HG02885 (cell line): ENCODE results near the gene TEDC1.

Experiments used
- ATAC-seq: cut with Tn5 transposase; IDR thresholded peaks from one replicate; pipeline ENCODE4 v1.9.1; 2021; ENCODE audit warnings: mild to moderate bottlenecking; ENCODE audit not compliant: unreplicated experiment, poor library complexity

The TEDC1 gene

DNA sequence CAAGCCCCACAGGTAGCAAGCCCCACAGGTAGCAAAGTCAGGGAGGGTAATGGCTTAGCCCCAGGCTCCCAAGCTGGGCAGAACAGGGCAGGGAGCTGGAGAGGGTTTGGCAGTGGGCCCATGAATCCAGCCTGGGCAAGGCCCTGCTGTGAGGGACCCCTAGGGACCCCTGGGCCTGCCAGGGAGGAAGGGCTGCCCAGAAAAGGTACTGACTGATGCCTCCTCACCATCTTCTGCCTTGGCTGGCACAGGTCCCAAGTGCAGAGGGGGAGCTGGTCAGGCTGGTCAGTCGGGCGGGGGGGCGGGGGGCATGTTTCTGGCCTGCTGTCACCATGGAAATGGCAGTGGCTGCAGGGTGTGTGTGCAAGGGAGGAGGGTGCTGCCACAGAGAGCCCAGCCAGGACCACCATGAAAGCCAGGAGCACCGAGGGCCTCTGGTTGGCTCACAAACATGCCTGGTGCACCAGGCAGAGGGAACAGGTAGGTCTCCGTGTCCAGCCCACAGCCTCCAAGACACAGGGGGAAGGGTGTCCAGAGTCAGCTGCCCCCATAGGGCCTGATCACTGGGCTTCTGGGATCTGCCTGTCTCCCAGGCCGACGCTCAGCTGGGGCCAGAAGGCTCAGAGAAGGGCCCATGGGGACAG lies 17.9 kb upstream of the TEDC1 start:
- ATAC-seq: no peak

DNA sequence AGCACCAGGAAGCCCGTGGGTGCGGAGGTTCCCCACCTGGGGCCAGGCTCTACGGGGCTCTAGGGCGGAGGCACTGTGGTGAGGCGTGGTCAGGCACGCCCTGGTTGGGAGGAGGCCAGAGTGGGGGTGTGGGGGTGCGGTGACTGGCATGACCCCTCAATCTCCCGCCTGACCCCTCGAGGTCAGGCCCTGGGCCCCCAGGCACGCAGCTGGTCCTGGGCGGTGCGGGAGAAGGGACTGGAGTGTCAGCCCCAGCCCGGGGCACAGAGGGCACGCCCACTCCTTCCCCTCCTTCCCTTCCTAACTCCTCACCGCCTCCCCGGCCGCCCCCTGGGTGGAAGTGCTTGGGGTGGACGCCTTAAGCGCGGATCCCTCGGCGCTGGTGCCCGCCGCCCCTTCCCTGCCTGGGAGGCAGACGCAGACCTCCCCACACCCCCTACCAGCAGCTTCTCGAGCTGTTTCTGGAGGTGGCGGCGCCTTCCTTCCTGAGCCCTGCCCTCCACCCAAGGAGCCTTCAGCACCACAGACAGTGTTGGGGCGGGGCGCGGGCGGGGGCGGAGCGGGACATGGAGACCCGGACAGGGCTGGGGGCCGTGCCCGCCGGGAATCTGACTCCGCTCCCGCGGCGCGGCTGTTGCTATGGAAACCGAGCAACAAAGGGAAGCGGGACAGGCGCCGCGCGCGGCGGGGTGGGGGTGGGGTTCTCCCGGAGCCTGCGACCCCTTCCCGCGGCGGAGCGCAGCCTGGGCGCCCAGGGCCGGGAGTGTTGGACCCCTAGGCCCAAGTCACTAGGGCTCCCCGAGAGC lies 17.2 kb upstream of the TEDC1 start:
- peak; percentile 23 for ATAC-seq

DNA sequence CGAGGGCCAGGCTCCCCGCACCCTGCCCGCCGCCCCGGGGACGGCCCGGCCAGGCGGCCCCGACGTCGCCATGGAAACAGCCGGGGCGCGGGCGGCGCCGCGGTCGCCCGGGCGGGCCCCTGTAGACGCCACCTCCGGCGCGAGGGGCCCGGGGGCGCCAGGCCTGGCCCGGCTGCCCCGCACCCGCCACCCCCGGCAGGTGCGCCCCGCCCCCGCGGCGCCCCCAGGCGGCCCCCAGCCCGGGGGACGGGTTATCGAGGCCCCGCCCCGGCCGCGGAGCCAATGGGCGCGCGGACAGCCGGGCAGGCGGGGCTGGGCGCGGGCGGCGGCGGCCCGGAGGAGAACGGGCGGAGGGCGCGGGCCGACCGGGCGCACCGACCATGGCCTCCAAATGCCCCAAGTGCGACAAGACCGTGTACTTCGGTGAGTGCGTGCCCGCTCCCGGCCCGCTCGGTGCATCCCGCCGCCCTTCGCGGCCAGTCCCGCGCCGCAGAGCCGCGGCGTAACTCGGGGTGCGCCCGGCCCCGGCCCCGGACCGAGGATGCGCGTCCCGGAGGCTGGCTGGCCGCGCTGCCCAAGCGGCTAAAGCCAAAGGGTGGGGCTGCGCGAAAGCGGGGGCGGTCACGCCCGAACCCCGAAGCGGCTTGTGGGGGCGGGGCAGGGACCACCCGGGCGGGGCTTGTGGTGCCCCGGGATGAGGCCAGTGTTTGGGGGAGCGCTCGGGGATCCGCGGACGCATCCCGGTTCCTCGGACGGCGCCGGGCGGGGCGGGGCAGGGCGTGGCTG lies 16.4 kb upstream of the TEDC1 start, which contains the start of gene CRIP2:
CRIP2 (plus strand) TSS at position 339 of the 786 bp plus-strand sequence; CDS start at position 381, 42 bp downstream.
- ATAC-seq: peak; percentile 52

DNA sequence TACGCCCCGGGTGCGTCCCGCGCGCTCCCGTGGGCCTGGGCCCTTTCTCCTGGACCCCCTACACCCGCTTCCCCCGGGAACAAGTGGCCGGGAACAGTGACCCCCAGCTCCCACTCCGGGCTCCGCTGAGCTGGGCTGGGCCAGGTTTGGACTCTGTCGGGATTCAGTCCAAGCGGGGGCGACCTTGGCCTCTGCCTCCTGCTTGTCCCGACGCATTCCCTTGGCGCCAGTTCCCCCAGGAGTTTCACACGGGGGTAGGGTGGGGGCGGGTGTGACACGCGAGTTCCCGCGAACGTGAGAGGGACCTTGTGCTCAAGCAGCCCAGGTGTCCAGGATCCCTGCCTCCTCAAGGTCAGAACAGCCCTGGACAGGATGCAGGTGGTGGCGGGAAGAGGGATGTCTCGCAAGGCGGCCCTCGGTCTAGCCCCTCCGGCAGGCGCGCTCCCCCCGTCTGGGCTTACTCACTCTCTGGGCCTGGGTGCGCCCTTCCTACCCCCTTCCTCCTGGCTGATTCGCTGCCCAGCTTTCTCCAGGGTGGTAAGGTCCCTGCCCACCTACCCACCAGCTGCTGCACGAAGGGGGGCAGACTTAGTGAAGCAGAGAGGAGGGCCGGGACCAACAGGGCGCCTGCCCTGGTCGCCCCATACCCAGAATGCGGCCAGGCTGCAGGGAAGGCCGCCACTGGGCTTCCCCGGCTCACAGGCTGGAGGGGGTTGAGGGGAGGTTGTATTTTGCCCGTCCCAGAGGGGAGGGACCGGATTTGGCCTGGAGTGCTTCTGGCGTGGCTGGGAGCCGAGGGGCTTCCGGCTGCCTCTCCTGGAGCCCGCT lies 15.6 kb upstream of the TEDC1 start:
- ATAC-seq: no peak

DNA sequence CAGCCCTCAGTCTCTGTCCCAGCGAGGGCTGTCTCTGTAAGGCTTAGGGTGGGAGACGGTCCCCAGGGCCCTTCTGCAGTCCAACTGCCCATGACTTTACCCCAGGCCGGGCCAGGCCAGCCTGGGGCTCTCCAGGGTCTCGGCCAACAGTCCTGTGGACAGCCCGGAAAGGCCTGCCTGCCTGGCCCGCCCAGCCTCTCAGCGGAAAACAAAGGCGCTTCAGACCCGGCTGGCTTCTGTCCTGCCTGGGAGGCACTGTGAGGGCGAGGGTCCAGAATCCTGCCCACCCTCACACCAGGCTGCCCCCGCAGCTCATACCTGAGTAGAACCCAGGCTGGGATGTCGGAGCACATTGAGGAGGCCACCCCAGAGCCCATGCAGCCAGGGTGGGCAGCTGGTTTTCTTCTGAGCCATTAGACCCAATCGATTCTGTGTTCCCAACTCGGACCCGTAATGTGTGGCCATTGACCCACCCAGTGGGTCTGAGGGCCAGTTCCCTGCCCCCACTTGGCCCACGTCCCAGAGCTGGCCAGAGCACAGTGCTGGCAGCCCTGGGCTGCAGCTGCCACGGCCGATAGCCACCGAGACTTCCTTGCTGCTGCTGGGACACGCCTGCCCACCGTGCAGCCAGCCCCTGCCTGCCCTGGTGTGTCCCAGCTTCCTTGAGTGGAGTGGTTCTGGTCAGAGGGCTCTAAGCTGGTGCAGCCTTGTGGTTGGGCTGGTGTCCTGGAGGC lies 14.8 kb upstream of the TEDC1 start:
- no peak for ATAC-seq

DNA sequence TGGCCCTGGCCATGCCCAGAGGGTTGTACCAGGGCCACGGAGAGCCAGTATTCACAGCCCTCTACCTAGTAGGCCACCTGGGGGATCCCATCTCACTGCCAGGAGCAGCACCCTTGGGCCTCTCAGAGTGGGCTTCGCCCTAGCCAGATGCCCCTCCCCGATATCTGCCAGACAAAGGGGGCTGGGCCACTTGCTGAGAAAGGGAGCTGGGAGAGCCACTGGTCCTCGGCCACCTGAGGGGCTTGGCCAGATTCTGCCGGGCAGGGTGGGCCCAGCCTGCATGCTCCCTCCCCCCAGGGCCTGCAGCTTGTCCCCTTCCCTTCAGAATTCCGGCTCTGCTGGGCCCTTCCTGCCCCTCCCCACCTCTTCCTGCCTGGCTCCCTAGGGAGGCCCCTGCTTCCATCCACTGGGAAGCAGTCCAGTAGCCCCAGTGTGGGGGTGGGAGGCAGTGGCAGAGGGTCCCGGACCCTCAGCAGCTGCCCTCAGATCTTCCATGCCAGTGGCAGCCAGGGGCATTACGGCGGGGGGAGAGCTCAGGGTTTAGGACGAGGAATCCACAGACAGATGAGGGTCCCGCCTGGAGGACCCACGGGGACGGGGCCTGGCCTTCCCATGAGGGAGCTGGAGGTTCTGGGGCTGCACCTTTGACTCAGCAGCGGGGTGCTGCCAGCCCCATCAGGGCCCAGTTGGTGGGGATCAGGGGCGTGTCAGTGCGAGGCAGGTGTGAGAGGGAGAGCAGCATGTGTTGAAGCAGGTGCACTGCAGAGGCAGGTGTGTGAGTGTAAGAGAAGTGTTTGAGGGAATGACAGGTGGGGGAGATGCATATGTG lies 14.0 kb upstream of the TEDC1 start:
- ATAC-seq: no peak

DNA sequence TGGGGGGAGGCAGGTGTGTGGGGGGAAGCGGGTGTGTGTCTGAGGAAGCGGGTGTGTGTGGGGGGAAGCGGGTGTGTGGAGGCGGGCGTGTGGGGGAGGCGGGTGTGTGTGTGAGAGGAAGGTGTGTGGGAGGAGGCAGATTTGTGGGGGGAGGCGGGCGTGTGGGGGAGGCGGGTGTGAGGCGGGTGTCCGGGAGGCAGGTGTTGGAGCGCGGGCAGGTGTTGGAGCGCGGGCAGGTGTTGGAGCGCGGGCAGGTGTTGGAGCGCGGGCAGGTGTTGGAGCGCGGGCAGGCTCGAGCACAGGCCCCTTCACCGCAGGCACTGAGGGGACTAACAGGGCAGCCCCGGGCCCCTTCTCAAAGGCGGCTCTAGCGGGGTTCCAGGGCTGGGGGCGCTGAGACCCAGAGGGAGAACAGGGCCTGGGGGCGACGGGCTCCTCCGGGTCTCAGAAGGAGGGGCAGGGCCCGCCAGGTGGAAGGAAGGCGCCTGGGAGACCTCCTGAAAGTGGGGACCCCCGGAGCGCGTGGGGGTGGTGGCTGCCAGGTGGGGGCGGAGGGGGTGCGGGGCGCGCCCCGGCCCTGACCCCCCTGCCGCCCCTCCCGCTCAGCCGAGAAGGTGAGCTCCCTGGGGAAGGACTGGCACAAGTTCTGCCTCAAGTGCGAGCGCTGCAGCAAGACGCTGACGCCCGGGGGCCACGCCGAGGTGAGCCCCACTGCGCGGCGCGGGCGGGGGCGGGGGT lies 13.2 kb upstream of the TEDC1 start:
- no peak for ATAC-seq

DNA sequence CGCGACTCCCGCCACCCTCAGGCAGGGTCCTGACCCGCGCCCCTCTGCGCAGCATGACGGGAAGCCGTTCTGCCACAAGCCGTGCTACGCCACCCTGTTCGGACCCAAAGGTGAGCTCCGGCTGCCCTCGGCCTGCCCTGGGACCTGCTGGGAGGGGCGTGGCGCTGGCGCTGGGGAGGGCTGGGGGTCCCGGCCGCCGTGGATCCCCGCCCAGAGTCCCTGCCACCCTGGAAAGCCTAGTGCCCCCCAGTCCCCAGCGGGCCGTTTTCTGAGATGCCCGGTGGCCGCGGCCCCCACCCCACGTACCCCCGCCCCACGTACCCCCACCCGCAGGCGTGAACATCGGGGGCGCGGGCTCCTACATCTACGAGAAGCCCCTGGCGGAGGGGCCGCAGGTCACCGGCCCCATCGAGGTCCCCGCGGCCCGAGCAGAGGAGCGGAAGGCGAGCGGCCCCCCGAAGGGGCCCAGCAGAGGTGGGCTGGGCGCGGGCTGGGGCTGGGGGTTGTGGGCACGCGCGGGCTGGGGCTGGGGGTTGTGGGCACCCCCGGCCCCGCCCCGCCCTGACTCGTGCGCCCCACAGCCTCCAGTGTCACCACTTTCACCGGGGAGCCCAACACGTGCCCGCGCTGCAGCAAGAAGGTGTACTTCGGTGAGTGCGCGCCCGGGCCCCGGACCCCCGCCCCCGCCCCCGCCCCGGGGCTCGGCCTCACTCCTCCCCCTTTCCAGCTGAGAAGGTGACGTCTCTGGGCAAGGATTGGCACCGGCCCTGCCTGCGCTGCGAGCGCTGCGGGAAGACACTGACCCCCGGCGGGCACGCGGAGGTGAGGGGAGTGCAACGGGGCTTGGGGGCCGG lies 12.4 kb upstream of the TEDC1 start:
- ATAC-seq: no peak

DNA sequence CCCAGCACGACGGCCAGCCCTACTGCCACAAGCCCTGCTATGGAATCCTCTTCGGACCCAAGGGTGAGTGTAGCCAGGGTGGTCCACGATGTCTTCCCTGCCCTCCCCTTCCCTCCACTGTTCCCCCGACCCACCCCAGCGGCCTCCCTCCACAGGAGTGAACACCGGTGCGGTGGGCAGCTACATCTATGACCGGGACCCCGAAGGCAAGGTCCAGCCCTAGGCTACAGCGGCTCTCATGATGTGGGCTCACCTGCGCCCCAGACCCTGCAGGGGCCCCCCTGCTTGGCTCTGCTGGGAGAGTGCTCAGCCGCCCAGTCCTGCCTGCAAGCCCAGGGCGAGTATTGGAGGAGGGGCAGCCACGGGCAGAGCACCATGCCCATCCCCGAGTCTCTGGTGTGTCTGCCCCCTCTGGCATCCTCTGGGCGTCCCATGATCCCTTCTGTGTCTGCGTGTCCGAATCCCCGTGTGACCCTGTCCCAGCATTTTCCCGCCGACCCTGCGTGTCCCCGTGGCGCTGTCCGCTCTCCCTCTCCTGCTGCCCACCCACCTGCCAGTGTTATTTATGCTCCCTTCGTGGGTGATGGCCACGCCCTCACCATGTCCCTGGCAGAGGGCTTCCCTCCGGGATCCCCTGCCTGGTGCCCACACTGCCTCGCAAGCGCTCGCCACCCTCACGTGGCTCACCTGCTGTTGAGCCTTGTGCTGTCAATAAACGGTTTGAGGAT lies 11.5 kb upstream of the TEDC1 start:
- ATAC-seq: no peak

DNA sequence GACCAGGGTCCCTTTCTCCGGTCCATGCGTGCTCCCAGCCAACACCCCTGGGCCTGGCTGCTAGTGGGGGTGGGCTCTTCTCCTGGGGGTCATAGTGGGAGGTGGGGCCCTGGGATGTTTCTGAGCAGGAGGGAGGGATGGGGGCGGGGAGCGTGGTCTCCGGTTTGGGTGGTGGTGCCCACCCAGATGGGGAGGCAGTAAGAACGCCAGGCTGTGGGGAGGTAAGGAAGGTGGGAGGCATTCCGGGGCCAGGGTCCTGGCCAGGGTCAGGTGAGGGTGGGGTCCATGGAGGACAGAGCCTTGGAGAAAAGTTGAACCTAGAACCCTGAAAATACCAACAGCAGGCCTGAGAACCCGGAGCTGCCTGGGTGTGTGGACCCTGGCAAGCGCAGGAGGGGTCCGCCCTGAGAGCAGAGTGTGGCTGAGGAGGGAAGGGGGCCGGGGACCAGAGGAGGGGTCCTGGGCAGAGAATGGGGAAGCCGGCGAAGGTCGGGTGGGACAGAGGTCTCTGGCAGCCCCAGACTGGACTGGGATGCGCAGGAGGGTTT lies 10.8 kb upstream of the TEDC1 start:
- no peak for ATAC-seq

DNA sequence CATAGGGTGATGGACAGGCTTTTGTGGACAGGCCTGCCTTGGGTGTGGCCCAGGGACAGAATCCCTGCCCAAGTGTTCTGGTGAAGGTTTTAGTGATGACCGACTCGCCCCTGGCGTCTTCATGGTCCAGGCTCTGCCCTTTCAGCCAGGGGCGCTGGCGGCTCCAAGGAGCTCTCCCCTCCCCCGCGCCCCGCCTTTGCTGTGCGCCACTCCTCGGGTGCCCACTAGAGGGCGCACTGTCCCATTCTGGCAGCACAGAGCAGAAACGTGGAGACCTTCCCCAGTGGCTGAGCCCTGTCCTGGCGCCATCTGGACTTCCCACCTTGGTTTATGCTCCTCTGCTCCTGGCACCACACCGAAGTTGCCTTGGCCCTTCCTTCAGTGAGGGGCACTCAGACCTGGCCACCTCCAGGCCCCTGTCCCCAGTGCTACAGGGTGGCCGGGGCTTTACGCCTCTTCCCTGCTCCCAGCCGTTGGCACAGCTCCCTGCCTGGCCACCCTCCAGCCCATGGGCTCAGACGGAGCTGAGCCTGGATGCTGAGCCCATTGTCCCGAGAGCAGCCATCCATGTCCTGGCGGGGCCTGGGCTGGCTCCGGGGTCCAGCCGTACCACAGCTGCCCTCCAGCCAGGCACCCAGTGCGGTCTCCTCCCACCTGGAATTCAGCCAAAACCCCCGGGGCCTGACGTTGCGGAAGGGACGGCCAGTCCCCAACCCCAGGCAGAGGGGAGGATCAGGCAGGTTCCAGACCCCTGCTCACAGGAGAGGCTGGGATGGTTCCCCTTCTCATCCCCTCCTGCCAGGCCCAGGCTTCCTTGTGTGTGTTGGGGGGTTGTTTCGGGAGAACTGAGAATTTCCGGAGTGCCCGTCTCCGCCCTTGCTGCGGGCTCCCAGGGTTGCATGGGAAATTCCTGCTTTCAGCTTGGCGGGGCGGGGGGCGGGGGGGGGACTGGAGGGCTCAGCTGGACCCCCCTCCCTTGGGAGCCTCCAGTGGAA lies 9.9 kb upstream of the TEDC1 start:
- ATAC-seq: peak; percentile 65

DNA sequence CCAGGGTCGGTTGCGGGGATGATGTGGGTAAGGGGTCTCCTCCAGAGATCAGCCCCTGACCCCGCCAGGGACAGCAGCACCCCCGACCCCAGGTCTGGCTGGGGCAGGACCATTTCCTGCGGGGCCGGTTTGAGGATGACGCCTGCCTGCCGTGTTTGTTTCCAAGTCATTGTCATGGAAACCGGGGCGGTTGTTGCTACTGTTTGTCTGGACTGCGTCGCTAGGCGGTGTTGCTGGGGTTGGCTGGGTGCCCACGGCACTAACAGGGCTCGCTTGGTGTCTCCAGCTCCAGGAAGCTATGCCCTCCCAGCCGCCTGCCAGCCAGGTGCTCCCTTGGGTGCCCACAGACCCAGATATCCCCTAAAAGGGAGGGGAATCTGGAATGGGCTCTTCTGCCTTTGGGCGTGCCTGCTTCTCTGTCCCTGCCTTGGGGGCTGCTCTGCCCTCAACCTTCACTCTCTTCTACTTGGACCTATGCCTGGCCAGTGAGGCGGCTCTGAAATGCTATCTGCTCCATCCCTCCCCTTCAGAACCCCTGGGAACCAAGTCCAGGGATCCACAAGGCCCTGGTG lies 9.1 kb upstream of the TEDC1 start:
- ATAC-seq: peak; percentile 42

DNA sequence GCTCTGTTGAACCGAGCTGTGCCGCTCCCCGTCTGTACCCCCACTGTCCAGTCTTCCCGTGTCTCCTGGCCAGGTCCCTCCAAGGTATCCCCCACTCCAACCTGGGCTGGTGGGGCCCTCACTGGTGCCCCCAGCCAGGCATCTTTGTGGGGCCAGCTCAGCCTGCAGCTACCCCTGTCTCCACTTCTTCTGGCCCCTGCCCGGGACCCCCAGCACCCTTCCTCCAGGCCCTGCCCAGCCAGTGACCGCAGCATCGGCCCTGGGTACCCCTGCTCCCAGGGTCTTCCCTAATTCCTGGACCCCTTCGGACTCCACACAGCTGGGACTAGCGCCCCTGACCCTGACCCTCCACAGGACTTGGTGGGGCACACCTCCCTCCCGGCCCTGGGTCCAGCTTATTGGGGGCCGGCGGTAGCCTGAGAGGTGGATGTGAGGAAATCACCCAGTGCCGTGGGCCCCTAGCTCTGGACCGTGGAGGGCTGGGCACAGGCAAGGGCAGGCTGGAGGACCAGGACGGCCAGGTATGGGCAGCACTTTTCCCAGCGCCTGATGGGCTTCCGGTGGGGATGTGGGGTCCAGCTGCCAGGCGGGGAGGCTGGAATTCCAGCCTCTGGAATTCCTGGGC lies 8.4 kb upstream of the TEDC1 start:
- no peak for ATAC-seq
